HEK293T (cell line): ENCODE data around the gene TMEM135.

Source experiments
- CTCF ChIA-PET: fragments of 350-600 bp; formaldehyde crosslinking; extraction: SDS; loops from one replicate; lab custom pipeline; 2021; ENCODE audit warnings: antibody characterized with exemption, inconsistent platforms; lab: Yijun Ruan, JAX
- POLR2A ChIA-PET: fragments of 350-600 bp; formaldehyde crosslinking; extraction: SDS; loops from one replicate; lab custom pipeline; 2020; ENCODE audit warnings: antibody characterized with exemption, inconsistent platforms; lab: Yijun Ruan, JAX
- DNase-seq: peaks from one replicate; pipeline ENCODE4 v3.0.0; 2012; ENCODE audit warnings: mixed read lengths; ENCODE audit errors: extremely low spot score
- ARNT ChIP-seq: fragments of 450-650 bp; IDR thresholded peaks from 2 replicates; pipeline ENCODE4 v1.6.1; 2017; ENCODE audit warnings: mild to moderate bottlenecking
- BHLHE40 ChIP-seq: fragments of 450-650 bp; IDR thresholded peaks from 2 replicates; pipeline ENCODE4 v1.6.1; 2016; ENCODE audit warnings: mild to moderate bottlenecking, moderate library complexity, borderline replicate concordance
- CTBP1 ChIP-seq: fragments of 450-650 bp; IDR thresholded peaks from 2 replicates; pipeline ENCODE4 v1.6.1; 2016; ENCODE audit warnings: borderline replicate concordance
- ELF4 ChIP-seq: fragments of 450-650 bp; IDR thresholded peaks from 2 replicates; pipeline ENCODE4 v1.6.1; 2017; ENCODE audit warnings: antibody characterized with exemption
- FOXA1 ChIP-seq: fragments of 450-650 bp; IDR thresholded peaks from 2 replicates; pipeline ENCODE4 v1.6.1; 2016; ENCODE audit warnings: mild to moderate bottlenecking
- FOXK2 ChIP-seq: fragments of 450-650 bp; IDR thresholded peaks from 2 replicates; pipeline ENCODE4 v1.6.1; 2016; ENCODE audit warnings: mild to moderate bottlenecking
- FOXM1 ChIP-seq: fragments of 450-650 bp; IDR thresholded peaks from 2 replicates; pipeline ENCODE4 v1.6.1; 2017; ENCODE audit warnings: mild to moderate bottlenecking, borderline replicate concordance
- HDGF ChIP-seq: fragments of 450-650 bp; IDR thresholded peaks from 2 replicates; pipeline ENCODE4 v1.6.1; 2017; ENCODE audit warnings: antibody characterized with exemption, borderline replicate concordance
- L3MBTL2 ChIP-seq: fragments of 450-650 bp; conservative IDR thresholded peaks from 2 replicates; pipeline ENCODE4 v1.6.1; 2016; ENCODE audit warnings: mild to moderate bottlenecking
- LEF1 ChIP-seq: fragments of 450-650 bp; IDR thresholded peaks from 2 replicates; pipeline ENCODE4 v1.6.1; 2017; ENCODE audit warnings: mild to moderate bottlenecking, borderline replicate concordance
- NFRKB ChIP-seq: fragments of 450-650 bp; IDR thresholded peaks from 2 replicates; pipeline ENCODE4 v1.6.1; 2016; ENCODE audit warnings: mild to moderate bottlenecking, moderate library complexity
- SP1 ChIP-seq: fragments of 450-650 bp; IDR thresholded peaks from 2 replicates; pipeline ENCODE4 v1.6.1; 2017
- SUZ12 ChIP-seq: fragments of 450-650 bp; IDR thresholded peaks from 2 replicates; pipeline ENCODE4 v1.6.1; 2016; ENCODE audit warnings: mild to moderate bottlenecking
- TARDBP ChIP-seq: fragments of 450-650 bp; IDR thresholded peaks from 2 replicates; pipeline ENCODE4 v1.6.1; 2016
- ZNF384 ChIP-seq: fragments of 450-650 bp; IDR thresholded peaks from 2 replicates; pipeline ENCODE4 v1.6.1; 2016
- TF ChIP-seq, protein P1 (sequence below): fragments of 450-650 bp; IDR thresholded peaks from 2 replicates; pipeline ENCODE4 v1.6.1; 2016

Gene TMEM135

GRCh38 chr11:87366346-87366745 lies 328.6 kb downstream of the TMEM135 start:
- CTCF ChIA-PET: interaction anchor here (0.5 kb wide), 1 partner anchor 425 kb away, joined by 3 read pairs; no protein-coding TSS in a partner anchor
- DNase-seq: no peak
- TF ChIP-seq ELF4 (no peak), HDGF (no peak), FOXK2 (no peak), NFRKB (no peak), FOXA1 (no peak), ARNT (no peak), BHLHE40 (no peak), FOXM1 (no peak), L3MBTL2 (no peak), ZNF384 (no peak), CTBP1 (no peak)
- POLR2A ChIA-PET: no interaction called here

- DNase-seq: no peak
- TF ChIP-seq NFRKB: no peak
- no peak for TF ChIP-seq ARNT
- TF ChIP-seq, protein P1, sequence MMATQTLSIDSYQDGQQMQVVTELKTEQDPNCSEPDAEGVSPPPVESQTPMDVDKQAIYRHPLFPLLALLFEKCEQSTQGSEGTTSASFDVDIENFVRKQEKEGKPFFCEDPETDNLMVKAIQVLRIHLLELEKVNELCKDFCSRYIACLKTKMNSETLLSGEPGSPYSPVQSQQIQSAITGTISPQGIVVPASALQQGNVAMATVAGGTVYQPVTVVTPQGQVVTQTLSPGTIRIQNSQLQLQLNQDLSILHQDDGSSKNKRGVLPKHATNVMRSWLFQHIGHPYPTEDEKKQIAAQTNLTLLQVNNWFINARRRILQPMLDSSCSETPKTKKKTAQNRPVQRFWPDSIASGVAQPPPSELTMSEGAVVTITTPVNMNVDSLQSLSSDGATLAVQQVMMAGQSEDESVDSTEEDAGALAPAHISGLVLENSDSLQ: no peak
- TF ChIP-seq BHLHE40: no peak
- TF ChIP-seq SP1: no peak
- TF ChIP-seq ELF4: no peak
- no peak for TF ChIP-seq FOXA1
- TF ChIP-seq ZNF384: no peak
- TF ChIP-seq HDGF: no peak
- ChIA-PET CTCF (interaction anchor here (0.5 kb wide), 1 partner anchor 426 kb away, joined by 3 read pairs; no protein-coding TSS in a partner anchor), POLR2A (no interaction called here)
Measured at GRCh38 chr11:87366763-87367405, 329.1 kb downstream of the TMEM135 start.

- CTCF ChIA-PET: interaction anchor here (0.8 kb wide), 1 partner anchor 16 kb away, joined by 3 read pairs; no protein-coding TSS in a partner anchor
- POLR2A ChIA-PET: no interaction called here
- TF ChIP-seq FOXK2 (no peak), ARNT (no peak), NFRKB (no peak), ELF4 (no peak), SP1 (no peak), TARDBP (no peak), HDGF (no peak), L3MBTL2 (no peak)
- DNase-seq: no peak
Measured at GRCh38 chr11:87368151-87368550, 330.4 kb downstream of the TMEM135 start.

- CTCF ChIA-PET: interaction anchor here (0.8 kb wide), 1 partner anchor 17 kb away, joined by 3 read pairs; no protein-coding TSS in a partner anchor
Measured at GRCh38 chr11:87368858-87369480, 331.2 kb downstream of the TMEM135 start.

GRCh38 chr11:87369888-87370287 lies 332.2 kb downstream of the TMEM135 start:
- TF ChIP-seq ELF4 (no peak), BHLHE40 (no peak), L3MBTL2 (no peak), ZNF384 (no peak), HDGF (no peak), CTBP1 (no peak), LEF1 (no peak), ARNT (no peak), SP1 (no peak), FOXM1 (no peak), TARDBP (no peak), FOXA1 (no peak), FOXK2 (no peak), NFRKB (no peak), SUZ12 (no peak)
- TF ChIP-seq, protein P1: no peak
- ChIA-PET POLR2A (no interaction called here), CTCF (no interaction called here)
- DNase-seq: no peak

More at GRCh38 chr11:87368858-87369480, 331.2 kb downstream of the TMEM135 start:
- no peak for TF ChIP-seq ELF4
- POLR2A ChIA-PET: no interaction called here
- no peak for DNase-seq

- ChIA-PET POLR2A (no interaction called here), CTCF (no interaction called here)
- TF ChIP-seq CTBP1: no peak
- no peak for TF ChIP-seq SP1
- no peak for TF ChIP-seq FOXK2
- TF ChIP-seq L3MBTL2: no peak
- TF ChIP-seq, protein P1: no peak
- TF ChIP-seq FOXM1: no peak
- no peak for TF ChIP-seq ZNF384
- TF ChIP-seq FOXA1: no peak
- TF ChIP-seq ELF4: no peak
- no peak for TF ChIP-seq HDGF
- TF ChIP-seq BHLHE40: no peak
- DNase-seq: no peak
Measured at GRCh38 chr11:87372065-87372464, 334.3 kb downstream of the TMEM135 start.
